ENCODE measurements around the gene FBXL16. TPM values are rescaled to one million over a fixed set of nuclear protein-coding genes. Genes with fewer than 3 reads are reported as not detected.

FBXL16 gene
- total and polyA plus RNA-seq, 12 donors, result 0.04 to 0.64 (median 0.10) TPM; not detected in 4

- TF ChIP-seq CTCF (IDR thresholded peaks at IDR 0.05), result no peak
- Histone ChIP-seq H3K4me1 (peaks cover 5 to 26% (median 20%) of the 10 kb centered on the region in 9 donors), H3K36me3 (no peaks in the 10 kb centered on the region), H3K27ac (no peak overlapping the region), H3K9me3 (no peaks in the 10 kb centered on the region), H3K27me3 (peaks cover 25 to 93% (median 88%) of the 10 kb centered on the region in 7 donors), H3K4me3 (peak overlapping the region in 3 of 10 donors; percentile 19 to 44 (median 28))
- ATAC-seq (peak in 2 of 8 donors; percentile 25 to 36), DNase-seq (no peak)
- 2 to 4% methylated on average over 62 to 71 of the region's 71 CpGs for WGBS, 2 donors
- intact Hi-C loops (cut with DNase I), result no loop called here
Observed at GRCh38 chr16:695355-696089, 10.1 kb downstream of the FBXL16 start.

- WGBS, 2 donors, result 1 to 2% methylated on average over 26 to 37 of the region's 37 CpGs
- peaks cover 7 to 28% (median 22%) of the 10 kb centered on the region in 9 donors for H3K4me1 ChIP-seq
- no peaks in the 10 kb centered on the region for H3K36me3 ChIP-seq
- H3K27ac ChIP-seq, result no peak overlapping the region
- DNase-seq, result no peak
- intact Hi-C loops (cut with DNase I), result no loop called here
- no peaks in the 10 kb centered on the region for H3K9me3 ChIP-seq
- H3K27me3 ChIP-seq, result peaks cover 20 to 87% (median 82%) of the 10 kb centered on the region in 7 donors
- ATAC-seq, result no peak
- TF ChIP-seq CTCF (IDR thresholded peaks at IDR 0.05), result no peak
- H3K4me3 ChIP-seq, result peak overlapping the region in 1 of 10 donors; percentile 44
Observed at GRCh38 chr16:694863-695354, 10.7 kb downstream of the FBXL16 start.

GRCh38 chr16:694187-694862, 11.3 kb downstream of the FBXL16 start:
- Histone ChIP-seq H3K9me3 (no peaks in the 10 kb centered on the region), H3K36me3 (no peaks in the 10 kb centered on the region), H3K27me3 (peaks cover 20 to 81% (median 76%) of the 10 kb centered on the region in 7 donors), H3K4me1 (peaks cover 12 to 34% (median 28%) of the 10 kb centered on the region in 9 donors), H3K27ac (no peak overlapping the region), H3K4me3 (peak overlapping the region in 1 of 10 donors; percentile 44)
- no peak for ATAC-seq
- no peak for TF ChIP-seq CTCF (IDR thresholded peaks at IDR 0.05)
- intact Hi-C loops (cut with DNase I), result no loop called here
- 1 to 3% methylated on average over 38 to 64 of the region's 64 CpGs for WGBS, 2 donors
- DNase-seq, result no peak

- Histone ChIP-seq H3K4me1 (peaks cover 15 to 39% (median 33%) of the 10 kb centered on the region in 9 donors), H3K27ac (no peak overlapping the region), H3K4me3 (no peak overlapping the region), H3K36me3 (no peaks in the 10 kb centered on the region), H3K9me3 (no peaks in the 10 kb centered on the region), H3K27me3 (peaks cover 20 to 75% (median 71%) of the 10 kb centered on the region in 7 donors)
- ATAC-seq (no peak), DNase-seq (no peak)
- TF ChIP-seq CTCF (IDR thresholded peaks at IDR 0.05), result no peak
- intact Hi-C loops (cut with DNase I), result no loop called here
- 3% methylated on average over 31 to 36 of the region's 37 CpGs for WGBS, 2 donors
Observed at GRCh38 chr16:693766-694165, 11.8 kb downstream of the FBXL16 start.
